Stimulated activated CD4-positive, alpha-beta T cell treated with anti-CD3 and anti-CD28 coated beads, Interleukin-2, amount 100 ng/mL, for 48 hours (primary cell): ENCODE data around the gene RFPL2.
"Not testable (repeated sequence)": the region's sequence is repeated elsewhere in the genome, so short reads cannot be mapped to it uniquely, and the experiment has no call there.

Source experiments
- DNase-seq, 2 donors: peaks; one replicate each; pipeline ENCODE4 v3.0.0-alpha.2; 2020

Gene RFPL2

GRCh38 chr22:32164075-32164860 lies 40.6 kb downstream of the RFPL2 start:
- no peak for DNase-seq

- not testable (repeated sequence) for DNase-seq
Observed at GRCh38 chr22:32160411-32160810, 44.5 kb downstream of the RFPL2 start.

- DNase-seq = no peak
Observed at GRCh38 chr22:32158712-32159533, 46.0 kb downstream of the RFPL2 start, which contains the start of gene C22orf42. Gene C22orf42, minus strand, starts transcription at chr22:32159303. Its CDS starts 88 bp downstream, at chr22:32159215.

- not testable (repeated sequence) for DNase-seq
Observed at GRCh38 chr22:32157632-32158031, 47.2 kb downstream of the RFPL2 start.

- not testable (repeated sequence) for DNase-seq
Observed at GRCh38 chr22:32154727-32155126, 50.1 kb downstream of the RFPL2 start.

- not testable (repeated sequence) for DNase-seq
Observed at GRCh38 chr22:32151641-32152040, 53.2 kb downstream of the RFPL2 start.

GRCh38 chr22:32150647-32151046 lies 54.2 kb downstream of the RFPL2 start:
- DNase-seq = not testable (repeated sequence)

GRCh38 chr22:32148372-32148771 lies 56.5 kb downstream of the RFPL2 start:
- not testable (repeated sequence) for DNase-seq

- not testable (repeated sequence) for DNase-seq
Observed at GRCh38 chr22:32147128-32147527, 57.7 kb downstream of the RFPL2 start.

GRCh38 chr22:32144496-32145274 lies 60.2 kb downstream of the RFPL2 start:
- no peak for DNase-seq

- no peak for DNase-seq
Observed at GRCh38 chr22:32142600-32142999, 62.3 kb downstream of the RFPL2 start.

GRCh38 chr22:32140688-32141087 lies 64.2 kb downstream of the RFPL2 start:
- DNase-seq = not testable (repeated sequence)
